Cardiac muscle cell (in vitro differentiated cells and primary cell): ENCODE results near the gene LEAP2. TPM values are rescaled to one million over a fixed set of nuclear protein-coding genes. Genes with fewer than 3 reads are reported as not detected.
A peak's percentile ranks its signal among the peaks of the same experiment; 100 is the strongest.

Experiments used
- DNase-seq, 2 donors: peaks; one replicate each; pipeline versions ENCODE4 v3.0.0 to v3.0.0-alpha.2; 2010 to 2017; ENCODE audit warnings: low read depth in 1 of 2, low spot score in 1 of 2
- H3K27ac ChIP-seq: fragments of 200-600 bp; sonication (generic); 2 replicates; pipeline ENCODE4 v1.5.1; 2016
- H3K27me3 ChIP-seq: fragments of 200-600 bp; sonication (generic); 2 replicates; pipeline ENCODE4 v1.6.0; 2016; ENCODE audit warnings: control low read depth
- H3K36me3 ChIP-seq: fragments of 200-600 bp; sonication (generic); 2 replicates; pipeline ENCODE4 v1.5.1; 2016; ENCODE audit warnings: control low read depth
- H3K4me1 ChIP-seq: fragments of 200-600 bp; sonication (generic); 2 replicates; pipeline ENCODE4 v1.8.1; 2017; ENCODE audit warnings: low read depth, mild to moderate bottlenecking, mixed run types
- H3K4me3 ChIP-seq: fragments of 200-600 bp; sonication (generic); 2 replicates; pipeline ENCODE4 v1.5.1; 2016; ENCODE audit warnings: mild to moderate bottlenecking
- H3K9me3 ChIP-seq: fragments of 200-600 bp; sonication (generic); 2 replicates; pipeline ENCODE4 v1.5.1; 2017; ENCODE audit warnings: low read depth, mild to moderate bottlenecking, control low read depth
- polyA plus RNA-seq: library from polyadenylated mRNA; unstranded; fragments of >200 nt; fragmentation: Nextera tagmentation; extraction: Ambion mirVana; gene quantifications from 2 replicates; pipeline ENCODE4 v1.2.1, GENCODE V29; 2016
- total RNA-seq: library from RNA; depleted of rRNA; stranded (reverse); fragments of >200 nt; gene quantifications from 2 replicates; pipeline ENCODE4 v1.2.3, GENCODE V29; 2016
- TF ChIP-seq, protein P1 (sequence below): IDR thresholded peaks from 2 replicates; pipeline ENCODE4 v1.5.1; 2012; ENCODE audit warnings: low read depth, mild to moderate bottlenecking, low read length

Gene LEAP2
- total and polyA plus RNA-seq, 2 experiments from 2014 or later, result 1.5 to 3.1 TPM

DNA sequence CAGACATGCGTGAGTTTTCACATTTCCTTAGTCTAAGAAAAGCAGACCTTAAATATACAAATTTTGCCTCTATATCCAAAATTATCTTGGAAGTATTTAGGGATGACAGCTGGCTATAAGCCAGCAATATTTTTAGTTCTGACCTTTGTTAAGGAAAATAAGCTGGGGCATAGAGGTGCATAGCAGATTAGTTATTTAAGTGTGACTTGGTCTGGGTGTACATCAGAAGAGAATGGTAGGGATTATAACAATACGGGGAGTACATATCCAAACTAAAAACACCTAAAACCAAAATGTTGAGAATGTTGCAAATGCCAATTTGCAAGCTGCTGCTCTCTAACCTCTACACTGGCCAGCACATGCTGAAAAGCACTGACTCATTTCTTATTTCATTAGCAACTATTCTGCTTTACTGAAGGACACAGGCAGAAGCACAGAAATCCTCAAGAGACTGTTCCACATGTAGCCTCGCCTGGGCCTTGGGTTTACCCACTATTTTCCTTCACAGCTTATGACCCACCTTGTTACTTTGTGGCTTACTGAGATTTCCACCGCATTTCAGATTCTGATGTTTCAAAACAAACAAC, 22.3 kb downstream of the LEAP2 start:
- Histone ChIP-seq H3K9me3 (no peaks in the 10 kb centered on the region), H3K4me1 (no peaks in the 10 kb centered on the region), H3K36me3 (peaks cover 73% of the 10 kb centered on the region), H3K27me3 (no peaks in the 10 kb centered on the region), H3K27ac (peak overlapping the region; percentile 31), H3K4me3 (no peak overlapping the region)
- TF ChIP-seq, protein P1, sequence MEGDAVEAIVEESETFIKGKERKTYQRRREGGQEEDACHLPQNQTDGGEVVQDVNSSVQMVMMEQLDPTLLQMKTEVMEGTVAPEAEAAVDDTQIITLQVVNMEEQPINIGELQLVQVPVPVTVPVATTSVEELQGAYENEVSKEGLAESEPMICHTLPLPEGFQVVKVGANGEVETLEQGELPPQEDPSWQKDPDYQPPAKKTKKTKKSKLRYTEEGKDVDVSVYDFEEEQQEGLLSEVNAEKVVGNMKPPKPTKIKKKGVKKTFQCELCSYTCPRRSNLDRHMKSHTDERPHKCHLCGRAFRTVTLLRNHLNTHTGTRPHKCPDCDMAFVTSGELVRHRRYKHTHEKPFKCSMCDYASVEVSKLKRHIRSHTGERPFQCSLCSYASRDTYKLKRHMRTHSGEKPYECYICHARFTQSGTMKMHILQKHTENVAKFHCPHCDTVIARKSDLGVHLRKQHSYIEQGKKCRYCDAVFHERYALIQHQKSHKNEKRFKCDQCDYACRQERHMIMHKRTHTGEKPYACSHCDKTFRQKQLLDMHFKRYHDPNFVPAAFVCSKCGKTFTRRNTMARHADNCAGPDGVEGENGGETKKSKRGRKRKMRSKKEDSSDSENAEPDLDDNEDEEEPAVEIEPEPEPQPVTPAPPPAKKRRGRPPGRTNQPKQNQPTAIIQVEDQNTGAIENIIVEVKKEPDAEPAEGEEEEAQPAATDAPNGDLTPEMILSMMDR, result no peak
- no peak for DNase-seq

DNA sequence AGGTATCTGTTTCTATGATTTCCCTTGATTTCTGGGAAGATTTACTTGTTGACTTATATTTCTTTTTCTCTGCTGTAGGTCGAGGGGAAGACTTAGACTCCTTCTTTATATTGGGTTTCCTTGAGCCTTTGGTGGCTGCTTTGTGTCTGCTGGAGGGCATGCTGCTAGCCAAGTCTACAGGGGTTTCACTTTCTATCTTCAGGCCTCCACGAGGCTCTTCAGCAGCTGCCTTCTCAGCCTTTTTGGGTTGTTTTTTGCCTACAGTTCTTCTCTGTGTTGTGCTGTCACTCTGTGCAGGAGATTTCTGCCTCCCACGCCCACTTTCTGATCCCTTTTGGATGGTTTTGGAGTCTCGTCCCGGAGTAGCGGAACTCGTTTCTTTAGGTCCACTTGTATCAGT, 23.2 kb downstream of the LEAP2 start:
- no peaks in the 10 kb centered on the region for H3K4me1 ChIP-seq
- TF ChIP-seq, protein P1, result no peak
- no peak for DNase-seq
- H3K36me3 ChIP-seq, result peaks cover 66% of the 10 kb centered on the region
- peak overlapping the region; percentile 31 for H3K27ac ChIP-seq
- H3K9me3 ChIP-seq, result no peaks in the 10 kb centered on the region
- no peaks in the 10 kb centered on the region for H3K27me3 ChIP-seq
- H3K4me3 ChIP-seq, result no peak overlapping the region

DNA sequence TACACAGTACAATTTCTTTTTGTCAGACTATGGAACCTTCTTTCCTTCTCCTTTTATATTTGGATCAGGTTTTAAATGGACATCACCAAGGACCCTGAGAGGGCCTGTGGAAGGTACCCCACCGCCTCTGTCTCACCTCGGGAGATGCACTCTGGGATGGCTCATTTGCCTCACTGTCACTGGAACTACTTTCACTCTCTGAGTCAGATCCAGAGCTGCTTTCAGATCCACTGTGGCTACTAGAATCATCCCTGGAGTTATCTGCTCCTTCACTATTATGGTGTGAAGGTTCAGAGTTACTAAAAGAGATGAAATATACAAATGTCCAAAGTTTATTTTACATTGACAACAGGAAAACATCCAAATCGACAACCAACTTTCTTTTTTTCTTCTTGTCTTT, 24.6 kb downstream of the LEAP2 start:
- no peaks in the 10 kb centered on the region for H3K27me3 ChIP-seq
- TF ChIP-seq, protein P1, result no peak
- H3K4me1 ChIP-seq, result no peaks in the 10 kb centered on the region
- no peak overlapping the region for H3K4me3 ChIP-seq
- no peak for DNase-seq
- H3K27ac ChIP-seq, result no peak overlapping the region
- H3K36me3 ChIP-seq, result peaks cover 65% of the 10 kb centered on the region
- no peaks in the 10 kb centered on the region for H3K9me3 ChIP-seq

DNA sequence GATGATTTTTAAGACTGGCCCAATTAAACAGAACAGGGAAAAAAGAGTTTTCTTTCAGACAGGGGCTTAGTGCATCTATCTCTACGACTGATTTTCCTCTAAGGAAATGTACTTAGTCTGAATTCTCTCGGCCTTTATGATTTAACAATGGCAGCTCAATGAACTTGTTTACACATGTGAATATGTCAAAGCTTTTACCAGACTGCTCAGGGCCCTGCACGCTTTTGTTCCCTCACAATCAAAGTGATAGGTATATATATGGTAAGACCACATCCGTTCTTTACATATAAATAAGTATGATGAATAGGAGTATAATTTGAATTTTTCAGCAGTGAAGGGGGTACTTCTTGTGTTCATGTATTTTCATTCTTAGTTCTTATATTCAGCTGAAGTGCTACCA, 27.6 kb downstream of the LEAP2 start:
- no peaks in the 10 kb centered on the region for H3K4me1 ChIP-seq
- DNase-seq, result no peak
- TF ChIP-seq, protein P1, result no peak
- H3K4me3 ChIP-seq, result no peak overlapping the region
- no peaks in the 10 kb centered on the region for H3K9me3 ChIP-seq
- no peak overlapping the region for H3K27ac ChIP-seq
- H3K36me3 ChIP-seq, result peaks cover 36% of the 10 kb centered on the region
- H3K27me3 ChIP-seq, result no peaks in the 10 kb centered on the region

DNA sequence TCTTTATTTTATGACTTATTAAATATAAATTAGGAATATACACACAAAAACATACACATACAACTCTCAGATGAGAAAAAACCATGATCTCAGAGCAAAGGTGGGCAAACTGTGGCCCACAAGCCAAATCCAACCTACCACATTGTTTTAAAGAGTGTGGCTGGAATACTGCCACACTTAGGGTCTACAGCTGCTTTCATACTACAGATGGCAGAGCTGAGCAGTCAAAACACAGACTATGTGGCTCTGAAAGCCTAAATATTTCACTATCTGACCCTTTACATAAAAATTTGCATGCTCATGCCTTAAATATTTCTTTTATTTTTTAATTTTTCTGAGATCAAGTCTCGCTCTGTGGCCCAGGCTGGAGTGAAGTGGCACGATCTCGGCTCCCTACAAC, 28.3 kb downstream of the LEAP2 start:
- TF ChIP-seq, protein P1, result no peak
- no peak overlapping the region for H3K4me3 ChIP-seq
- DNase-seq, result peak in 1 of 2 donors; percentile 10
- H3K36me3 ChIP-seq, result peaks cover 32% of the 10 kb centered on the region
- no peaks in the 10 kb centered on the region for H3K4me1 ChIP-seq
- H3K27me3 ChIP-seq, result no peaks in the 10 kb centered on the region
- H3K27ac ChIP-seq, result no peak overlapping the region
- no peaks in the 10 kb centered on the region for H3K9me3 ChIP-seq

DNA sequence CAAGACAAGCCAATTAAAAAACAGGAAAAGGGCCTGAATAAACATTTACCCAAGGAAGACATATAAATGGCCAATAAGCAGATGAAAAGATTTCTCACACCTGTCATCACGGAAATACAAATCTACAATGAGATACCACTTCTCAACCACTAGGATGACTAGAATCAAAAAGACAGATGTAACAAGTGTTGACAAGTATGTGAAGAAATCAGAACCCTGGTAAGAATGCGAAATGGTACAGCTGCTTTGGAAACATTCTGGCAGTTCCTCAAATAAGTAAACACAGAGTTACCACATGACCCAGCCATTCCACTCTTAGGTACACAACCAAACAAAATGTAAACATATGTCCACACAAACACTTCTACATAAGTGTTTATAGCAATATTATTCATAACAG, 32.5 kb downstream of the LEAP2 start:
- DNase-seq, result peak in 1 of 2 donors; percentile 54
- no peaks in the 10 kb centered on the region for H3K9me3 ChIP-seq
- no peaks in the 10 kb centered on the region for H3K4me1 ChIP-seq
- no peaks in the 10 kb centered on the region for H3K27me3 ChIP-seq
- H3K4me3 ChIP-seq, result no peak overlapping the region
- TF ChIP-seq, protein P1, result no peak
- H3K36me3 ChIP-seq, result peaks cover 10% of the 10 kb centered on the region
- no peak overlapping the region for H3K27ac ChIP-seq
